Activated T-helper 2 cell treated with anti-CD3 and anti-CD28 coated beads, Interferon-gamma antibody, Interleukin-2, Interleukin-4, amounts not matched to agents 10 μg/mL and 5 μg/mL and 100 μg/mL, durations not matched to agents 14 hours and 24 hours and 36 hours (primary cell): ENCODE results near the gene ZBTB17. TPM values are rescaled to one million over a fixed set of nuclear protein-coding genes. Genes with fewer than 3 reads are reported as not detected.

Experiments
- DNase-seq: peaks from one replicate; pipeline ENCODE4 v3.0.0; 2021; ENCODE audit warnings: low spot score
- H3K27ac Mint-ChIP-seq: one replicate; pipeline ENCODE4 v1.8.0; 2021; ENCODE audit warnings: mixed read lengths
- H3K27me3 Mint-ChIP-seq: one replicate; pipeline ENCODE4 v1.8.0; 2021; ENCODE audit warnings: low read depth, mixed read lengths
- H3K36me3 Mint-ChIP-seq: one replicate; pipeline ENCODE4 v1.8.0; 2021; ENCODE audit warnings: low read depth, mixed read lengths
- H3K4me1 Mint-ChIP-seq: one replicate; pipeline ENCODE4 v1.8.0; 2021; ENCODE audit warnings: low read depth, mixed read lengths
- H3K4me3 Mint-ChIP-seq: one replicate; pipeline ENCODE4 v1.8.0; 2021; ENCODE audit warnings: low read depth, mild to moderate bottlenecking, moderate library complexity, mixed read lengths
- H3K9me3 Mint-ChIP-seq: one replicate; pipeline ENCODE4 v1.8.0; 2021; ENCODE audit warnings: mixed read lengths
- intact Hi-C: fragments of 100-400 bp; cut with micrococcal nuclease; formaldehyde crosslinking; loops from one replicate; pipeline ENCODE4 v1.15.1; 2023
- total RNA-seq: library from RNA; stranded (reverse); gene quantifications from 2 replicates; pipeline ENCODE4 v1.2.3, GENCODE V29; 2022

ZBTB17 gene
- total RNA-seq, 1 donor from 2014 or later = 67.8 TPM

DNA sequence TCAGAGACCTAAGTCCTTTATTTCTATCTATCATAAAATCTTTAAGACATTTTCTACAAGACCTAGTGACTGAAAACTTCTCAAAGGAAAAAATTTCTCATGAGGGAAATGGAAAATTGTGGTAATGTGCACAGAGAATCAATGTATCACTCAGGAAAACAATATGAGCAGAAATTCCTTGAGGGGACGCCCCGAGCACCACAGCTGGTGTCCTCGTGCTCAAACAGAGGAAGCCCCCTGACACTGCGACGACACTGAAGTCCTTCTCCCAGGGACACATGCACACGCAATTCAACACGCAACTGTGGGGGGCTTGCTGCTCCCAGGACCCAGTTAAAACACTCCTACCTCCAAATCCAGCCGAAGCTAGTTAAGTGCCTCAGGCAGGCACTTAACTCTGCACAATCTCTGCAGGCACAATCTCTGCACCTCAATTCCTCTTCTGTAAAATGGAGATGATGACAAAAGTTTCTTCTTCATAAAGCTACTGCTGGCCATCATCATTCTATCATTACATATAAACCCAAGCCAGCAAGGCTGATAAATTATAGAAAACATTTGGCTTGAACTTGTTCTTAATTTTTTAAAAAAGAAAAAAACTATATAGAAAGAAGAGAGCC is 16.0 kb downstream of the ZBTB17 start:
- Mint-ChIP-seq H3K36me3 (peaks cover 68% of the 10 kb centered on the region), H3K4me3 (no peak overlapping the region), H3K27me3 (no peaks in the 10 kb centered on the region), H3K4me1 (peaks cover 66% of the 10 kb centered on the region), H3K27ac (peak overlapping the region; percentile 84), H3K9me3 (no peaks in the 10 kb centered on the region)
- intact Hi-C loops = no loop called here
- no peak for DNase-seq

DNA sequence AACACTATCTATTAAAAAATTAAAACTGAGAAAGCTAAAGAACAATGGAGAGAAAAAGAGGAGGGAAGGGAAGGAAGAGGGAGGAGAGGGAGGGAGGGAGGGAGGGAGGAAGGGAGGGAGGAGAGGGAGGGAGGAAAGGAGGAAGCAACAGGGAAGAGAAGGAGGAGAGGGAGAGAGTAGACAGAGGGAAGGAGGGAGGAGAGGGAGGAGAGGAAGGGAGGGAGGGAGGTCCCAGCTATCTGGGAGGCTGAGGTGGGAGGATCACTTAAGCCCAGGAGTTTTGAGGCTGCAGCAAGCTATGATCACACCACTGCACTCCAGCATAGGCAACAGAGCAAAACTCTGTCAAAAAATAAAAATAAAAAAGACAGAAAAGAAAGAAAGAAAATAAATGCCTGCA is 16.5 kb downstream of the ZBTB17 start:
- Mint-ChIP-seq H3K27ac (peak overlapping the region; percentile 84), H3K4me1 (peaks cover 63% of the 10 kb centered on the region), H3K9me3 (no peaks in the 10 kb centered on the region), H3K27me3 (no peaks in the 10 kb centered on the region), H3K4me3 (no peak overlapping the region), H3K36me3 (peaks cover 68% of the 10 kb centered on the region)
- intact Hi-C loops = no loop called here
- no peak for DNase-seq

DNA sequence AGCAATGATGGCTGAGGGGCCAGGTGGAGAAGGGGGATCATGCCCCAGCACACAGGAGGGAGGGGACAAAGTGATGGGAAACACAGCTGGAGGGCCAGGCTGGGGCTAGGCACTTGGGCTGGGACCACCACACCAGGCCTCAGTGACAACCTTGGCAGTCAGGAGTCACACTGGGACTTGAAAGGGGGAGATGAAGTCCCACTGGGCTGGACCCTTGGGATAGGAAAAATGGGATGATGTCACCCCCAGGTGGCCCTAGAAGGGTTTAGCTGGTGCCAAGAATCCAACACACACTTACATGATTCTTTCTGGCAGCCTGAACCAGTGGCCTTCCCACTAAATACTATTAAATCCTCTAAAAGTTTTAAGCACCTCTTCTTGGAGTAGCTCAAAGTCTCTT is 17.1 kb downstream of the ZBTB17 start:
- peak overlapping the region; percentile 84 for H3K27ac Mint-ChIP-seq
- no peaks in the 10 kb centered on the region for H3K27me3 Mint-ChIP-seq
- DNase-seq = no peak
- intact Hi-C loops = no loop called here
- H3K36me3 Mint-ChIP-seq = peaks cover 70% of the 10 kb centered on the region
- no peaks in the 10 kb centered on the region for H3K9me3 Mint-ChIP-seq
- H3K4me3 Mint-ChIP-seq = peak overlapping the region; percentile 15
- H3K4me1 Mint-ChIP-seq = peaks cover 64% of the 10 kb centered on the region

DNA sequence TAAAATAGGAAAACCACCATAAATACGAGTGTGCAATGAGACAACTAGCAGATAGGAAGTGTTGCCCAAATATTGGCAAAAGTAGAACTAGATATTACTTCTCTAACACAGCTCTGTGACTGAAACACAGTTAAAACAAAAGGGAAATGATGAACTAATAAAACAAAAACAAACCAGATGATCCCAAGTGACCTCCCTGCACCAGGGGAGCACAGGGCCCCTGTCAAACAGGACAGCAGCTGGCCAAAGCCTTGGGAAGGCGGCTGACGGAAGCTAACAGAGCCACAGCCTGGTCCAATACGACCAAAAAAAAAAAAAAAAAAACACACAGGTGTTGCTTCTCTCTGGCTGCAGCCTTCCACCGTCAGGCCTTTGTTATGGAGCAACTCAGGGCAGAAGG is 17.8 kb downstream of the ZBTB17 start:
- peaks cover 70% of the 10 kb centered on the region for H3K36me3 Mint-ChIP-seq

DNA sequence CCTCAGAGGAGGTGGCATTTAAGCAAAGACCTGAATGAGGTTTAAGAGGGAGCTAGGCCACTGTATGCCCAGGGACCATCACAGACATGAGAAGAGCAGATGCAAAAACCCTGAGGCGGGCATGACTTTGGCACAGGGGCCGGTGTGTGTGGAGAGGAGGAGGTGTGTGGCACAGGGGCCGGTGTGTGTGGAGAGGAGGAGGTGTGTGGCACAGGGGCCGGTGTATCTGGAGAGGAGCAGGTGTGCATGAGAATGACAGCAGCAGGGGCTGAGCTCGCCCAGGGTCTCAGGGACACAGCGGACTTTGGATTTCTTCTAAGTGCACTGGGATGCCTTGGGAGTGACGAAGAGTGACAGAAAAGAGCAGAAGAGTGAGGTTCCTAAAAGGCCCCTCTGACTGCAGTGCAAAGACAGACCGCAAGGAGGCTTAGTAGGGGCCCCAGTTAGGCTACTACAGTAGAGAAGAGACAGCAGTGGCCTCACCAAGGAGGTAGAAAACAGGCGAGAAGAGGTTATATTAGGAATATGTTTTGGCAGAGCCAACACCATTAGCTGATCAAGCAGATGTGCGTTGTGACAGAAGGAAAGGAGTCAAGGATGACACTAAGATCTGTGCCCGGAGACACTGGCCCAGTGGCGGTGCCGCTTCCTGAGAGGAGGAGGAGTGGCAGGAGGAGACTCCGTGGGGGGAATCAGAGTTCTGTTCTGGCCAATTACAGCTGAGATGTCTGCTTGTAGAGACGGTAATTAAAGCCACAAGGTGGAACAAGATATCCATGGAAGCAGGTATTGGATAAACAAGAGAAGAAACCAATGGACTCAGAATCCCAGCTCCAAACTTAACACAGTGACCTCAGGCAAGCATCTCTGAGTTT is 18.4 kb downstream of the ZBTB17 start:
- H3K4me1 Mint-ChIP-seq = peaks cover 62% of the 10 kb centered on the region
- no peaks in the 10 kb centered on the region for H3K27me3 Mint-ChIP-seq
- DNase-seq = no peak
- intact Hi-C loops = no loop called here
- peak overlapping the region; percentile 64 for H3K27ac Mint-ChIP-seq
- peaks cover 71% of the 10 kb centered on the region for H3K36me3 Mint-ChIP-seq
- H3K4me3 Mint-ChIP-seq = no peak overlapping the region
- no peaks in the 10 kb centered on the region for H3K9me3 Mint-ChIP-seq

More for the DNA sequence above, 17.8 kb downstream of the ZBTB17 start:
- no peaks in the 10 kb centered on the region for H3K9me3 Mint-ChIP-seq
- no peaks in the 10 kb centered on the region for H3K27me3 Mint-ChIP-seq
- intact Hi-C loops = no loop called here
- DNase-seq = no peak
- peaks cover 63% of the 10 kb centered on the region for H3K4me1 Mint-ChIP-seq
- no peak overlapping the region for H3K4me3 Mint-ChIP-seq
- H3K27ac Mint-ChIP-seq = peak overlapping the region; percentile 84

DNA sequence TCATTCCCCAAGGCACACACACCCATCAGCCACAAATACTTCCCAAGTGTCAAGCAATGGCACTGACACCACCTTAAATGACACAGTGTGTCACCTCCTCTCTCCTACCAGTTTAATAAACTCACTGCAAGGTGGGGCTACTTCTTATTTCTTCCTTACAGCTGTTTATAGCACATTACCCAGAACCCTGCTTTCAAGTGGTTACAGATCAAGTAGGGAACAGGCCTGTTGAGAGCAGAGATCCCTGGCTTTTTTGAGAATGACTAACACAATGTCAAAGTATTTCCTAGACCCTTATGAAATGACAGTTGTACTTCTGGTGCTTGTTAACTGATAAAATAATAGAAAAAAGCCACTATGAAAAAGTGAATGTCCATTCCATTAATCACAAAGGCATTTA is 19.8 kb downstream of the ZBTB17 start:
- H3K27ac Mint-ChIP-seq = peak overlapping the region; percentile 71
- H3K4me1 Mint-ChIP-seq = peaks cover 71% of the 10 kb centered on the region
- H3K36me3 Mint-ChIP-seq = peaks cover 72% of the 10 kb centered on the region
- no peak for DNase-seq
- no peak overlapping the region for H3K4me3 Mint-ChIP-seq
- intact Hi-C loops = loop anchor here (1.0 kb wide), 1 partner anchor 10 kb away; no protein-coding TSS in a partner anchor
- H3K27me3 Mint-ChIP-seq = no peaks in the 10 kb centered on the region
- H3K9me3 Mint-ChIP-seq = no peaks in the 10 kb centered on the region

DNA sequence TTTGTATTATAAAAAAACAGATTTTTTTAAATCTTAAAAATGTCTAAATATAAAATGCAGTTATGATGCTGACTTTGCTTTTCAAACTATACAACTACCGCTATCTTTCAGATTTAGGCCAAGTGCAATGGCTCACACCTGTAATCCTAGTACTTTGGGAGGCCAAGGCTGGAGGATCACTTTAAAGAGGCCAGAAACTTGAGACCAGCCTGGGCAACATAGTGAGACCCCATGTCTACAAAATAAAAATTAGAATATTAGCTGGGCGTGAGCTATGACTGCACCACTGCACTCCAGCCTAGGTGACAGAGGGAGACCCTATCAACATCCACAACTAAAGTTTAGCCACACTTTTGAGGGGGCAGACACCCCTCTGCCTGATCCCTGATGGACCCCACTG is 20.3 kb downstream of the ZBTB17 start:
- no peak overlapping the region for H3K4me3 Mint-ChIP-seq
- intact Hi-C loops = no loop called here
- DNase-seq = no peak
- no peaks in the 10 kb centered on the region for H3K9me3 Mint-ChIP-seq
- peaks cover 77% of the 10 kb centered on the region for H3K36me3 Mint-ChIP-seq
- peaks cover 77% of the 10 kb centered on the region for H3K4me1 Mint-ChIP-seq
- no peaks in the 10 kb centered on the region for H3K27me3 Mint-ChIP-seq
- peak overlapping the region; percentile 71 for H3K27ac Mint-ChIP-seq

DNA sequence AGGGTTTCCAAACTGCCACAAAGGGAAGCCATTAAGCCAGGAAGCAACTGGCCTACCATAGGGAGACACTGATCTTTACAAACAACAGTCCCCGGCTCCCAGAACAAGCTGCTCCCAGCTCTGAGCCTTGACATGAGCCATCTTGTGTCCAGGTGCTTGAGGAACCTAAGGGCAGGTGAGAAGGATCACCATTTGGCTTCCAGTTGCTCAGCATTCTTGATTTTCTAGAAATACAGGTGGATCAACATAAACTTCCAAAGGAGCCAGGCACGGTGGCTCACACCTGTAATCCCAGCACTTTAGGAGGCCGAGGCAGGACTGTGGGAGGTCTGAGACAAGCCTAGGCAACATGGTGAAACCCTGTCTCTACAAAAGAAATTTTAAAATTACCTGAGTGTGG is 21.6 kb downstream of the ZBTB17 start:
- no peak for DNase-seq
- H3K4me3 Mint-ChIP-seq = no peak overlapping the region

DNA sequence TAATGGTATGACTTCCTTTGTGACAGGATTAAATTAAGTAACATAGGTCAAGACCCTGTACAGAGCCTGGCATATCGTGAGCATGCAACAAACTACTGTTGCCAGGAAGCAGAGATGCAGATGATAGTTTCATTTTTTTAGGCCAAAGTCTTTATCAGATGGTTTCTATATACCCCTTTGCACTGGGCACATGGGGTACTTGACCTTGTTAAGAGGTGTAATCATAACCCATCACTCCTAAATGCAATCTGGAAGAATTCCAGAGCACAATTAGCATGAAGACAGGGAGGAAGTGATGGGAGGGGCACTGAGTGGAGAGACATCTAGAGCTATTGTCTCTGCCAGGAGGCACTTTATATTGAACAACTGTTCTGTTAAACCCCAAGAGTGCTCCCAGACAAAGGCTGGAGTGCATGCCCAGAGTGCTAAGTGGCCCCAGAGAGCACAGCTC is 22.1 kb downstream of the ZBTB17 start:
- Mint-ChIP-seq H3K27me3 (no peaks in the 10 kb centered on the region), H3K4me3 (no peak overlapping the region), H3K9me3 (no peaks in the 10 kb centered on the region), H3K4me1 (peaks cover 80% of the 10 kb centered on the region), H3K36me3 (peaks cover 88% of the 10 kb centered on the region), H3K27ac (peak overlapping the region; percentile 53)
- DNase-seq = no peak
- intact Hi-C loops = no loop called here

More for the DNA sequence above, 21.6 kb downstream of the ZBTB17 start:
- intact Hi-C loops = no loop called here
- Mint-ChIP-seq H3K9me3 (no peaks in the 10 kb centered on the region), H3K4me1 (peaks cover 80% of the 10 kb centered on the region), H3K27ac (peak overlapping the region; percentile 53), H3K27me3 (no peaks in the 10 kb centered on the region), H3K36me3 (peaks cover 83% of the 10 kb centered on the region)

DNA sequence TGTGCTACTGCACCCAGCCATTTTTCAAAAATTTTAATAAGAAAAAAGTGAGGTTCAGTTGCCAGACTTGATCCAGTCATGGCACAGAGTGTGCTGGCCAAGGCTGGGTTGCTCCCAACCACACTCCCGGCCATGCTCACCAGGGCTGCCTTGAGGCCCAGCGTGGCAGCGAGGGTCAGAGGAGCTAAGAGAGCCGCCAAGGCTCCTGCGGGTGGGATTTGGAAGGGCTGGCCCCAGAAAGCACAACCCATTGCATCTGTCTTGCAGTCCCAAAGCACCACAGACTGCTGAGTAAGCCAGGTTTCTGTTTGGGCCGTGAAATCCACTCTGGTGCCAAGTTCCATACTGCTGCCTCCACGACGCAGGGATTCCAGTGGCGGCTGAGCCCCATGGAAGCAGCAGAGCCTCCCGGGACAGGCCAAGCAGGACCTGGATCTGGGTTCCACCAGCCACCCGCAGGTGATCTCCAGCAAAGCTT is 22.6 kb downstream of the ZBTB17 start:
- H3K27ac Mint-ChIP-seq = peak overlapping the region; percentile 53
- DNase-seq = no peak

DNA sequence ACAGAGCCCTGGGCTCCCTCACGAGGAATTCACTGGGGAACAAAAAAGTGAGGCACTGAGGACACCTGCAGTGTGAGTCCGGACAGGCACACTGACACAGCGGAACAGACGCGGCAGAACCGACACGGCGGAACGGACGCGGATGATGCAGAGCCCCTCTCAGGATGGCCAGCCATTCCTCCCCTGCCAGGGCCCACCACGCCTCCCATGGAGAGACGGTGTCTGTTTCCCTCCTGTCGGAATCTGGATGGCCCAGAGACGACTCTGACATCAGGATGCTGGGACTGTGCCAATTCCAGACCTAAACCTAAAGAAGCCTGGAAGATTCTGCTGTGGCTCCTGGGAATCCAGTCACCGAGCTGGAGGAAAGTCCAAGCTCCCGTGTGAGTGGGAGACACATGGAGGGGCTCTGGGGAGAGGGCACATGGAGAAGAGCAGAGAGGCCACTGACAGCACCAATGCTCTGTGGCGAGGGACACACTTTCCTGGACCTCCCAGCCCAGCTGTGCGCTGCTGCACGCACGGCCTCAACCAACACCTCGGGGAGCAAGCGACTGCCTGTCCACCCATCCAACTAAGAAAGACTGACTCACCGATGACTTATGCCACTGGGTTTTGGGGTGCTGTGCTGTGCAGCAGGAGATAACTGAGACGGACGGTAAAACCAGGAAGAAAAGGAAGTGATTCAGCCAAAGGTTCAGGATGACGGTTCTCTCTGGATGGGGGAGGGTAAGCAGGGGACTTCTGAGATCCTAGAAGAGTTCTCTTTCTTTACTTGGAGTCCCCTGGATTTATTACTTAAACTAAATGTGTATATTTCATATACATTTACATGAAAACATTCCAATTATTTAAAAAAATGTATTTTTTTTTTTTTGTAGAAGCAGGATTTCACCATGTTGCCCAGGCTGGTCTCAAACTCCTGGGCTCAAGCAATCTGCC is 23.3 kb downstream of the ZBTB17 start:
- Mint-ChIP-seq H3K4me3 (peak overlapping the region; percentile 20), H3K36me3 (peaks cover 91% of the 10 kb centered on the region), H3K27me3 (no peaks in the 10 kb centered on the region), H3K9me3 (no peaks in the 10 kb centered on the region), H3K27ac (peak overlapping the region; percentile 98), H3K4me1 (peaks cover 81% of the 10 kb centered on the region)
- intact Hi-C loops = no loop called here
- DNase-seq = no peak

More for the DNA sequence above, 22.6 kb downstream of the ZBTB17 start:
- H3K4me1 Mint-ChIP-seq = peaks cover 80% of the 10 kb centered on the region
- no peaks in the 10 kb centered on the region for H3K9me3 Mint-ChIP-seq
- no peak overlapping the region for H3K4me3 Mint-ChIP-seq
- H3K36me3 Mint-ChIP-seq = peaks cover 88% of the 10 kb centered on the region
- intact Hi-C loops = no loop called here
- no peaks in the 10 kb centered on the region for H3K27me3 Mint-ChIP-seq
